ENCODE results near the gene TANC1.

DNA sequence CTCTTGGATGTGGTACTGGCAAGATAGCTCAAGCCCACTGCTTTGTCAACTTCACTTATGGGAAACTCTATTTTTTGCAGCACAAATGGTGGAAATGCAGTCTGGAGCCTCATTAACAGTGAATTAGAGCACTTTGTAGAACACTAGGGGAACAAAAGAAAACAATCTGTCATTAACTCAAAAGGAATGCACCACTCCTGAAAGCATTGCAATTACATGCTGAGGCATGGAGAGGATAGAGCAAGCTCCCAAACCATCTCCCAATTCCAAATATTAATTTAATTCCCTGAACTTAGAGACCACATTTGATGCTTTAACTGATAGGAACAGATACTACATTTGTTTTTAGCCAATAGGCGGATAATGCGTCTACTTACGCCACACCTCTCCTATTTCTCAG, 32.8 kb upstream of the TANC1 start:
- no peak for TF ChIP-seq EZH2 (IDR thresholded peaks at IDR 0.05; ENCODE audit: insufficient read depth, low read length)
- TF ChIP-seq, protein P1, sequence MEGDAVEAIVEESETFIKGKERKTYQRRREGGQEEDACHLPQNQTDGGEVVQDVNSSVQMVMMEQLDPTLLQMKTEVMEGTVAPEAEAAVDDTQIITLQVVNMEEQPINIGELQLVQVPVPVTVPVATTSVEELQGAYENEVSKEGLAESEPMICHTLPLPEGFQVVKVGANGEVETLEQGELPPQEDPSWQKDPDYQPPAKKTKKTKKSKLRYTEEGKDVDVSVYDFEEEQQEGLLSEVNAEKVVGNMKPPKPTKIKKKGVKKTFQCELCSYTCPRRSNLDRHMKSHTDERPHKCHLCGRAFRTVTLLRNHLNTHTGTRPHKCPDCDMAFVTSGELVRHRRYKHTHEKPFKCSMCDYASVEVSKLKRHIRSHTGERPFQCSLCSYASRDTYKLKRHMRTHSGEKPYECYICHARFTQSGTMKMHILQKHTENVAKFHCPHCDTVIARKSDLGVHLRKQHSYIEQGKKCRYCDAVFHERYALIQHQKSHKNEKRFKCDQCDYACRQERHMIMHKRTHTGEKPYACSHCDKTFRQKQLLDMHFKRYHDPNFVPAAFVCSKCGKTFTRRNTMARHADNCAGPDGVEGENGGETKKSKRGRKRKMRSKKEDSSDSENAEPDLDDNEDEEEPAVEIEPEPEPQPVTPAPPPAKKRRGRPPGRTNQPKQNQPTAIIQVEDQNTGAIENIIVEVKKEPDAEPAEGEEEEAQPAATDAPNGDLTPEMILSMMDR (IDR thresholded peaks at IDR 0.05; ENCODE audit: insufficient read depth, low read depth, low read length) = no peak

All from astrocyte (in vitro differentiated cells and primary cell).